OCI-LY7 (cell line): ENCODE data around the gene VAMP1. TPM values are rescaled to one million over a fixed set of nuclear protein-coding genes. Genes with fewer than 3 reads are reported as not detected.

Experiments used
- BruUV-seq: library from RNA; stranded (reverse); fragments of 400-500 nt; replicated peaks from 2 replicates; lab custom pipeline; 2021; lab: Mats Ljungman, UMichigan
- CTCF ChIA-PET: fragments of 300-600 bp; sonication (Branson Sonifier 250); formaldehyde crosslinking; loops from one replicate; lab custom pipeline; 2022; ENCODE audit warnings: antibody characterized with exemption; ENCODE audit not compliant: unreplicated experiment; lab: Charles Lee
- POLR2A ChIA-PET: fragments of 300-600 bp; sonication (Branson Sonifier 250); formaldehyde crosslinking; loops from one replicate; lab custom pipeline; 2022; ENCODE audit warnings: antibody characterized with exemption; lab: Charles Lee
- DNase-seq: peaks from one replicate; pipeline ENCODE4 v3.0.0-alpha.2; 2015; ENCODE audit warnings: low spot score
- H2AFZ ChIP-seq: fragments of 200-600 bp; sonication (generic), shearing (Covaris generic); 2 replicates; pipeline ENCODE4 v1.6.1; 2014; ENCODE audit warnings: mild to moderate bottlenecking, antibody characterized with exemption, low read length, moderate library complexity
- H3K27ac ChIP-seq: fragments of 200-600 bp; sonication (generic); 2 replicates; pipeline ENCODE4 v1.5.1; 2014; ENCODE audit warnings: mixed run types, low read depth, mild to moderate bottlenecking, moderate library complexity, low read length, inconsistent platforms; ENCODE audit not compliant: poor library complexity, severe bottlenecking
- H3K36me3 ChIP-seq: fragments of 200-600 bp; sonication (generic); 2 replicates; pipeline ENCODE4 v1.6.1; 2014; ENCODE audit warnings: mild to moderate bottlenecking, antibody characterized with exemption, low read length, moderate library complexity, mixed read lengths; ENCODE audit not compliant: insufficient read depth
- H3K4me1 ChIP-seq: fragments of 200-600 bp; sonication (generic); 2 replicates; pipeline ENCODE4 v1.5.1; 2014; ENCODE audit warnings: mild to moderate bottlenecking, low read length; ENCODE audit not compliant: insufficient read depth, poor library complexity, severe bottlenecking
- H3K4me2 ChIP-seq: fragments of 200-600 bp; sonication (generic); 2 replicates; pipeline ENCODE4 v1.6.1; 2014; ENCODE audit warnings: mild to moderate bottlenecking, low read length
- H3K4me3 ChIP-seq: fragments of 200-600 bp; sonication (generic); 2 replicates; pipeline ENCODE4 v1.5.1; 2014; ENCODE audit warnings: mild to moderate bottlenecking, low read depth, low read length; ENCODE audit not compliant: poor library complexity, severe bottlenecking
- H3K79me2 ChIP-seq: fragments of 200-600 bp; sonication (generic); 2 replicates; pipeline ENCODE4 v1.6.1; 2016; ENCODE audit warnings: low read depth, mild to moderate bottlenecking, low read length, moderate library complexity, mixed read lengths; ENCODE audit not compliant: insufficient read depth
- H3K9me2 ChIP-seq: fragments of 200-600 bp; sonication (generic); 2 replicates; pipeline ENCODE4 v1.6.1; 2016; ENCODE audit warnings: mild to moderate bottlenecking, low read length, mixed read lengths; ENCODE audit not compliant: insufficient read depth
- H3K9me3 ChIP-seq: fragments of 200-600 bp; sonication (generic); 2 replicates; pipeline ENCODE4 v1.6.1; 2014; ENCODE audit warnings: mild to moderate bottlenecking, mixed run types, low read length, mixed read lengths
- H4K20me1 ChIP-seq: fragments of 200-600 bp; sonication (generic); 2 replicates; pipeline ENCODE4 v1.6.1; 2014; ENCODE audit warnings: mild to moderate bottlenecking, antibody characterized with exemption, low read length, moderate library complexity, mixed read lengths; ENCODE audit not compliant: insufficient read depth
- EZH2phosphoT487 ChIP-seq: fragments of 200-600 bp; sonication (generic); IDR thresholded peaks from 2 replicates; pipeline ENCODE4 v1.6.1; 2018; ENCODE audit warnings: low read depth, borderline replicate concordance, mild to moderate bottlenecking, mixed run types, antibody characterized with exemption, low read length, moderate library complexity, mixed read lengths
- intact Hi-C: fragments of 100-400 bp; cut with micrococcal nuclease; formaldehyde crosslinking; loops from one replicate; pipeline ENCODE4 v1.10.0; 2022; ENCODE audit not compliant: unreplicated experiment
- total RNA-seq, 2 experiments: library from RNA; depleted of rRNA in 1 of 2; stranded (reverse); fragments of >200 nt in 1 of 2; shearing (Covaris generic) in 1 of 2; gene quantifications; 2 replicates each; pipeline ENCODE4 v1.2.3, GENCODE V29; 2014 to 2022
- TF ChIP-seq, protein P1 (sequence below): fragments of 200-600 bp; sonication (generic); conservative IDR thresholded peaks from 2 replicates; pipeline ENCODE4 v1.5.1; 2014; ENCODE audit warnings: mild to moderate bottlenecking, antibody characterized with exemption, low read length, moderate library complexity, mixed read lengths

VAMP1 gene
- total RNA-seq, 2 experiments from 2014 or later = 46.9 to 86.0 TPM

DNA sequence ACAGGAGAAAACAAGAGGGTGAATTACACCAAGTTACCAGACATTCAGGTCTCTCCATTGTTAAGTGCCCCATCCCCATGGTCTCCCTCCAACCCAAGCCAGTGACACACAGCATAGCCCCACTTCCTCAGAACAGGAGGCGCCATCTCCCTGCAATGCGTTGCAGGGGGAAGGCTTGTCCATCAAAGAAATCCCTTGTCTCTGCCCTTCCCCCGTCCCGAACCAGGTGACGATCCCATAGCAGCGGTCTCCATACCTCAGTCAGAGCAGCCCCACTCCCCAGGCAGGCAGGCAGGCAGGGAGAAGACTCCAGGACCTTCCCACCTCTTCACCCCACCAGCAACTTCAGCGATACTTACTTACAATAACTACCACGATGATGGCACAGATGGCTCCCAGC, 5.9 kb downstream of the VAMP1 start:
- peaks cover 17% of the 10 kb centered on the region for H3K79me2 ChIP-seq
- H2AFZ ChIP-seq = no peak overlapping the region
- H3K9me2 ChIP-seq = no peaks in the 10 kb centered on the region
- TF ChIP-seq, protein P1, sequence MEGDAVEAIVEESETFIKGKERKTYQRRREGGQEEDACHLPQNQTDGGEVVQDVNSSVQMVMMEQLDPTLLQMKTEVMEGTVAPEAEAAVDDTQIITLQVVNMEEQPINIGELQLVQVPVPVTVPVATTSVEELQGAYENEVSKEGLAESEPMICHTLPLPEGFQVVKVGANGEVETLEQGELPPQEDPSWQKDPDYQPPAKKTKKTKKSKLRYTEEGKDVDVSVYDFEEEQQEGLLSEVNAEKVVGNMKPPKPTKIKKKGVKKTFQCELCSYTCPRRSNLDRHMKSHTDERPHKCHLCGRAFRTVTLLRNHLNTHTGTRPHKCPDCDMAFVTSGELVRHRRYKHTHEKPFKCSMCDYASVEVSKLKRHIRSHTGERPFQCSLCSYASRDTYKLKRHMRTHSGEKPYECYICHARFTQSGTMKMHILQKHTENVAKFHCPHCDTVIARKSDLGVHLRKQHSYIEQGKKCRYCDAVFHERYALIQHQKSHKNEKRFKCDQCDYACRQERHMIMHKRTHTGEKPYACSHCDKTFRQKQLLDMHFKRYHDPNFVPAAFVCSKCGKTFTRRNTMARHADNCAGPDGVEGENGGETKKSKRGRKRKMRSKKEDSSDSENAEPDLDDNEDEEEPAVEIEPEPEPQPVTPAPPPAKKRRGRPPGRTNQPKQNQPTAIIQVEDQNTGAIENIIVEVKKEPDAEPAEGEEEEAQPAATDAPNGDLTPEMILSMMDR = no peak
- no peak for TF ChIP-seq EZH2phosphoT487
- POLR2A ChIA-PET = interaction anchor here (0.9 to 2.2 kb wide), 5 partner anchors 20 to 97 kb away, joined by 3 to 19 read pairs (median 4); partner anchors contain the start of gene CD27
- CTCF ChIA-PET = interaction anchor here (1.0 to 1.9 kb wide), 2 partner anchors 40 to 97 kb away, joined by 3 to 34 read pairs; no protein-coding TSS in a partner anchor
- 0 out of 2 replicates have a peak, but pooled peaks cover 5% of the 10 kb centered on the region for H3K9me3 ChIP-seq
- DNase-seq = no peak
- peaks cover 12% of the 10 kb centered on the region; the same call in 1 of the 2 replicates for H4K20me1 ChIP-seq
- BruUV-seq = no TSS peak
- peaks cover 93% of the 10 kb centered on the region for H3K36me3 ChIP-seq
- no peak overlapping the region for H3K27ac ChIP-seq
- peaks cover 73% of the 10 kb centered on the region for H3K4me1 ChIP-seq
- intact Hi-C loops = loop anchor here (5.0 kb wide), 1 partner anchor 142 kb away; no protein-coding TSS in a partner anchor
- no peak overlapping the region for H3K4me3 ChIP-seq
- no peak overlapping the region for H3K4me2 ChIP-seq

GRCh38 chr12:6463858-6464257, 6.6 kb downstream of the VAMP1 start:
- no TSS peak for BruUV-seq
- Histone ChIP-seq H3K4me1 (peaks cover 66% of the 10 kb centered on the region), H3K79me2 (peaks cover 10% of the 10 kb centered on the region), H3K27ac (peak overlapping the region; percentile 93), H4K20me1 (0 out of 2 replicates have a peak, but pooled peaks cover 6% of the 10 kb centered on the region), H3K4me2 (peak overlapping the region; percentile 80; the same call in 1 of the 2 replicates), H3K36me3 (peaks cover 93% of the 10 kb centered on the region), H3K9me3 (0 out of 2 replicates have a peak, but pooled peaks cover 5% of the 10 kb centered on the region), H3K9me2 (no peaks in the 10 kb centered on the region), H3K4me3 (no peak overlapping the region), H2AFZ (no peak overlapping the region)
- ChIA-PET POLR2A (interaction anchor here (0.6 to 8.2 kb wide), 8 partner anchors 12 to 125 kb away, joined by 3 to 112 read pairs (median 5); partner anchors contain the start of gene CD27), CTCF (interaction anchor here (0.5 to 1.4 kb wide), 3 partner anchors 13 to 96 kb away, joined by 3 to 6 read pairs (median 3); no protein-coding TSS in a partner anchor)
- intact Hi-C loops = loop anchor here (5.0 kb wide), 1 partner anchor 142 kb away; no protein-coding TSS in a partner anchor
- TF ChIP-seq, protein P1 = no peak
- TF ChIP-seq EZH2phosphoT487 = no peak
- DNase-seq = no peak

DNA sequence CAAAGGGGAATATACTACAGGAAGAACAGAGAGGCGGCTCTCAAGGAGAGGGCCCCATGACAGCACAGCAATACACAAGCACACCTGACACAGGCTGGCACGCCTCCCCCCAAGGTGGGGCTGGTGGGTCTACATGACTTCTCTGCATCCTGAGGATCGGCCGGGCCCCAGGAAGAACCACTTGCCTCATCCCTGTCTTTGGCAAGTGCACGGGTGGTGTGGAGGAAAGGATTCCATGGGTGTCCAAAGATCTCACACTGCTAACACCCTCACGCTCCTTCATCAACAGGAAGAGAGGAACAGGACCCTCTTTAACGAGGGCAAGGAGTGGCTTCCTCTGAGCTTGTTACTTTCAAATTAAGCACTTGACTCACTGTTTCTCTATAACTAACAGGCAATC, 7.3 kb downstream of the VAMP1 start:
- Histone ChIP-seq H3K4me1 (peaks cover 59% of the 10 kb centered on the region), H3K79me2 (peaks cover 4% of the 10 kb centered on the region), H4K20me1 (no peaks in the 10 kb centered on the region), H3K27ac (peak overlapping the region; percentile 93), H3K9me3 (0 out of 2 replicates have a peak, but pooled peaks cover 3% of the 10 kb centered on the region), H3K9me2 (no peaks in the 10 kb centered on the region), H3K4me3 (no peak overlapping the region), H2AFZ (no peak overlapping the region), H3K36me3 (peaks cover 93% of the 10 kb centered on the region), H3K4me2 (peak overlapping the region; percentile 80; the same call in 1 of the 2 replicates)
- ChIA-PET POLR2A (interaction anchor here (0.6 to 8.2 kb wide), 9 partner anchors 12 to 124 kb away, joined by 3 to 112 read pairs (median 4); partner anchors contain the start of gene CD27), CTCF (interaction anchor here (0.7 to 1.4 kb wide), 2 partner anchors 19 to 95 kb away, joined by 3 to 6 read pairs; no protein-coding TSS in a partner anchor)
- intact Hi-C loops = loop anchor here (5.0 kb wide), 1 partner anchor 141 kb away; no protein-coding TSS in a partner anchor
- BruUV-seq = no TSS peak
- DNase-seq = no peak
- no peak for TF ChIP-seq EZH2phosphoT487
- TF ChIP-seq, protein P1 = no peak
